ENCODE data around the gene PTPRC.

Gene PTPRC

GRCh38 chr1:198678301-198678836 is 39.5 kb downstream of the PTPRC start:
- H3K4me3 ChIP-seq (ENCODE audit: insufficient read depth in 1 of 2, low read depth in 1 of 2, low read length in 2 of 2): no peak overlapping the region
- H2BK120ac ChIP-seq (ENCODE audit: low read depth, low read length): no peak overlapping the region
- H3K14ac ChIP-seq (ENCODE audit: low read length in 2 of 2): no peak overlapping the region
- no peak overlapping the region for H2AFZ ChIP-seq (ENCODE audit: low read depth, low read length)
- H4K91ac ChIP-seq (ENCODE audit: low read length): no peak overlapping the region
- H2BK15ac ChIP-seq (ENCODE audit: low read depth, poor library complexity, severe bottlenecking): no peak overlapping the region
- H3K23ac ChIP-seq (ENCODE audit: low read length in 2 of 2): no peak overlapping the region
- no peak overlapping the region for H4K8ac ChIP-seq (ENCODE audit: low read length)
- H2BK12ac ChIP-seq (ENCODE audit: low read length in 2 of 2): no peak overlapping the region
- no peak overlapping the region for H3K9ac ChIP-seq (ENCODE audit: low read length)
- no peak overlapping the region for H2BK5ac ChIP-seq (ENCODE audit: low read depth, low read length, poor library complexity, severe bottlenecking)
- H3K18ac ChIP-seq (ENCODE audit: low read depth in 1 of 2, low read length in 2 of 2): no peak overlapping the region
- no peaks in the 10 kb centered on the region for H3K79me1 ChIP-seq (replicated peaks; ENCODE audit: low read length, poor library complexity, severe bottlenecking)
- no peak overlapping the region for H2AK5ac ChIP-seq (ENCODE audit: low read length, severe bottlenecking)
- no peaks in the 10 kb centered on the region for H3K9me3 ChIP-seq (ENCODE audit: control insufficient read depth, low read length)
- no peaks in the 10 kb centered on the region for H3K4me1 ChIP-seq (ENCODE audit: control insufficient read depth, insufficient read depth, low read depth, low read length)
- H3K4me2 ChIP-seq (ENCODE audit: low read length, poor library complexity, severe bottlenecking): no peak overlapping the region
- H3K27me3 ChIP-seq (ENCODE audit: control insufficient read depth in 1 of 2, insufficient read depth in 1 of 2, low read length in 2 of 2): no peaks in the 10 kb centered on the region
- no peak overlapping the region for H3K4ac ChIP-seq (ENCODE audit: low read depth in 1 of 2, low read length in 2 of 2)
- no peak overlapping the region for H3K27ac ChIP-seq (ENCODE audit: low read length, poor library complexity, severe bottlenecking)
- no peak for DNase-seq
- H3K36me3 ChIP-seq (ENCODE audit: control insufficient read depth in 1 of 2, insufficient read depth in 2 of 2, low read depth in 1 of 2, low read length in 2 of 2): no peaks in the 10 kb centered on the region
- WGBS: 97% methylated on average over 8 of the region's 8 CpGs

GRCh38 chr1:198678901-198679329 is 40.1 kb downstream of the PTPRC start:
- Histone ChIP-seq H3K18ac (ENCODE audit: low read depth in 1 of 2, low read length in 2 of 2) (no peak overlapping the region), H3K4me1 (ENCODE audit: control insufficient read depth, insufficient read depth, low read depth, low read length) (no peaks in the 10 kb centered on the region), H4K8ac (ENCODE audit: low read length) (no peak overlapping the region), H3K36me3 (ENCODE audit: control insufficient read depth in 1 of 2, insufficient read depth in 2 of 2, low read depth in 1 of 2, low read length in 2 of 2) (no peaks in the 10 kb centered on the region), H3K4me3 (ENCODE audit: insufficient read depth in 1 of 2, low read depth in 1 of 2, low read length in 2 of 2) (no peak overlapping the region), H2AFZ (ENCODE audit: low read depth, low read length) (no peak overlapping the region), H3K27me3 (ENCODE audit: control insufficient read depth in 1 of 2, insufficient read depth in 1 of 2, low read length in 2 of 2) (no peaks in the 10 kb centered on the region), H3K79me1 (replicated peaks; ENCODE audit: low read length, poor library complexity, severe bottlenecking) (no peaks in the 10 kb centered on the region), H2AK5ac (ENCODE audit: low read length, severe bottlenecking) (no peak overlapping the region), H3K9ac (ENCODE audit: low read length) (no peak overlapping the region), H3K9me3 (ENCODE audit: control insufficient read depth, low read length) (no peaks in the 10 kb centered on the region), H2BK120ac (ENCODE audit: low read depth, low read length) (no peak overlapping the region), H3K4ac (ENCODE audit: low read depth in 1 of 2, low read length in 2 of 2) (no peak overlapping the region), H3K27ac (ENCODE audit: low read length, poor library complexity, severe bottlenecking) (no peak overlapping the region), H3K23ac (ENCODE audit: low read length in 2 of 2) (no peak overlapping the region), H2BK15ac (ENCODE audit: low read depth, poor library complexity, severe bottlenecking) (no peak overlapping the region), H4K91ac (ENCODE audit: low read length) (no peak overlapping the region), H2BK12ac (ENCODE audit: low read length in 2 of 2) (no peak overlapping the region), H2BK5ac (ENCODE audit: low read depth, low read length, poor library complexity, severe bottlenecking) (no peak overlapping the region), H3K14ac (ENCODE audit: low read length in 2 of 2) (no peak overlapping the region), H3K4me2 (ENCODE audit: low read length, poor library complexity, severe bottlenecking) (no peak overlapping the region)
- WGBS: 95% methylated on average over 12 of the region's 12 CpGs
- DNase-seq: no peak

DNA sequence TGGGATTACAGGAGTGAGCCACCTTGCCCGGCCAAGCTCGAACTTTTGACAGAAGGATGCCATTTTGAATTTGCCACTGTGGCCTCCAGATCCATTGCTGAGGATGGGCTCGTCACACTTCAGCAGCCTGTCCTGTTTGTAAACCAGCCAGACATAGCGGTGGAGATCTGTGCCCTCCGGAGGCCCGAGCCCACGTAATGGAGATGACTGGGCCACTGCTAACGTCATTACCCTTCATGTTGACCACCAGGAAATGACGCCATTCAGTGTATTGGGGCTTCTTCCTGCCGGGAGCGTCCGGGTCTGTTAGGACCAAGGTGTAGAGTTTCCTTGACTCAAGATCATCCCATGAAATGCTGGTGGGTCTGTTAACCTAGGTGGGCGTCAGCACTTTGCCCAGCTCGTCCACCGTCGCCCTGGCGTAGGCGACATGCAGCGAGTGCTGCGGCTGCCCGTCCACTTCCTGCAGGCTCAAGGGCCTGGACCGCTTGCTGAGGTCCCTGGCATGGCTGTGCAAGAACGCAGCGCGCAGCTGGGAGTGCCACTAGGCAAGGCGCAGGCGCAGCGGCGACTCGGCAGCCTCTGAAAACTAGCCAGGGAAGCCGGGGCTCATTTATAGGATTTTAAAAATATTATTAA is 40.8 kb downstream of the PTPRC start:
- H3K36me3 ChIP-seq (ENCODE audit: control insufficient read depth in 1 of 2, insufficient read depth in 2 of 2, low read depth in 1 of 2, low read length in 2 of 2): no peaks in the 10 kb centered on the region
- H2AFZ ChIP-seq (ENCODE audit: low read depth, low read length): no peak overlapping the region
- no peak overlapping the region for H3K4me2 ChIP-seq (ENCODE audit: low read length, poor library complexity, severe bottlenecking)
- no peaks in the 10 kb centered on the region for H3K9me3 ChIP-seq (ENCODE audit: control insufficient read depth, low read length)
- DNase-seq: no peak
- no peak overlapping the region for H3K27ac ChIP-seq (ENCODE audit: low read length, poor library complexity, severe bottlenecking)
- no peaks in the 10 kb centered on the region for H3K4me1 ChIP-seq (ENCODE audit: control insufficient read depth, insufficient read depth, low read depth, low read length)
- H3K14ac ChIP-seq (ENCODE audit: low read length in 2 of 2): peak overlapping the region in 1 of 2 experiments; percentile 67
- no peak overlapping the region for H3K4me3 ChIP-seq (ENCODE audit: insufficient read depth in 1 of 2, low read depth in 1 of 2, low read length in 2 of 2)
- H3K27me3 ChIP-seq (ENCODE audit: control insufficient read depth in 1 of 2, insufficient read depth in 1 of 2, low read length in 2 of 2): no peaks in the 10 kb centered on the region
- no peaks in the 10 kb centered on the region for H3K79me1 ChIP-seq (replicated peaks; ENCODE audit: low read length, poor library complexity, severe bottlenecking)
- peak overlapping the region; percentile 47 for H4K91ac ChIP-seq (ENCODE audit: low read length)
- no peak overlapping the region for H3K9ac ChIP-seq (ENCODE audit: low read length)
- peak overlapping the region in 1 of 2 experiments; percentile 30 for H3K18ac ChIP-seq (ENCODE audit: low read depth in 1 of 2, low read length in 2 of 2)
- 98% methylated on average over 30 of the region's 31 CpGs for WGBS
- peak overlapping the region in 1 of 2 experiments; percentile 70 for H2BK12ac ChIP-seq (ENCODE audit: low read length in 2 of 2)
- H2AK5ac ChIP-seq (ENCODE audit: low read length, severe bottlenecking): no peak overlapping the region
- no peak overlapping the region for H2BK5ac ChIP-seq (ENCODE audit: low read depth, low read length, poor library complexity, severe bottlenecking)
- H3K23ac ChIP-seq (ENCODE audit: low read length in 2 of 2): no peak overlapping the region
- H2BK15ac ChIP-seq (ENCODE audit: low read depth, poor library complexity, severe bottlenecking): no peak overlapping the region
- no peak overlapping the region for H2BK120ac ChIP-seq (ENCODE audit: low read depth, low read length)
- peak overlapping the region in 1 of 2 experiments; percentile 32 for H3K4ac ChIP-seq (ENCODE audit: low read depth in 1 of 2, low read length in 2 of 2)
- H4K8ac ChIP-seq (ENCODE audit: low read length): no peak overlapping the region

DNA sequence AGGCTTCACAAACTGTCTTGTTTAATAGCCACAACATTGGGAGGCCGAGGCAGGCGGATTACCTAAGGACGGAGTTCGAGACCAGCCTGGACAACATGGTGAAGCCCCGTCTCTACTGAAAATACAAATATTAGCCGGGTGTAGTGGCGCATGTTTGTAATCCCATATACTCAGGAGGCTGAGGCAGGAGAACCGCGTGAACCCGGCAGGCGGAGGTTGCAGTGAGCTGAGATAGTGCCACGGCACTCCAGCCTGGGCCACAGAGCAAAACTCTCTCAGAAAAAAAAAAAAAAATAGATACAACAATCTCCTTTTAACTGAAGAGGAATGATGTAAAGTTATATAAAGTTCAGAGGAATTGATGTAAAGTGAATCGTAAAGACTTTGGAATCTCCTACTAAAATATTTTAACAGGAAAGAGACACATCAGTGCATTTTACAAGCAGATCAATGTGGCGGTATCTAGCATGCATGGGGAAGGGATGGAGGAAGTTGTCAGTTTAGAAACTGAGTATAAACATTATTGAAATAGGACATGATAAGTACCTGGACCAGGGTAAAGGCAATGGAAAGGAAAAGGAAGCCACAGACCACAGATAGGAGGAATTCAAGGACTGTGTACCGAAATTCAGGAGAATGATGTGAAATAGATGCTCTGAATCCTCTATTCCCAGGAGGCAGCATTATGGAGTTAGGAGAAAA is 41.5 kb downstream of the PTPRC start:
- no peak overlapping the region for H3K14ac ChIP-seq (ENCODE audit: low read length in 2 of 2)
- no peaks in the 10 kb centered on the region for H3K79me1 ChIP-seq (replicated peaks; ENCODE audit: low read length, poor library complexity, severe bottlenecking)
- H3K27ac ChIP-seq (ENCODE audit: low read length, poor library complexity, severe bottlenecking): no peak overlapping the region
- no peak for DNase-seq
- H2BK12ac ChIP-seq (ENCODE audit: low read length in 2 of 2): no peak overlapping the region
- no peak overlapping the region for H2BK120ac ChIP-seq (ENCODE audit: low read depth, low read length)
- H2AK5ac ChIP-seq (ENCODE audit: low read length, severe bottlenecking): no peak overlapping the region
- H4K8ac ChIP-seq (ENCODE audit: low read length): no peak overlapping the region
- H3K4ac ChIP-seq (ENCODE audit: low read depth in 1 of 2, low read length in 2 of 2): no peak overlapping the region
- H3K23ac ChIP-seq (ENCODE audit: low read length in 2 of 2): no peak overlapping the region
- H3K9ac ChIP-seq (ENCODE audit: low read length): no peak overlapping the region
- no peak overlapping the region for H2AFZ ChIP-seq (ENCODE audit: low read depth, low read length)
- no peak overlapping the region for H4K91ac ChIP-seq (ENCODE audit: low read length)
- H3K4me3 ChIP-seq (ENCODE audit: insufficient read depth in 1 of 2, low read depth in 1 of 2, low read length in 2 of 2): no peak overlapping the region
- H2BK5ac ChIP-seq (ENCODE audit: low read depth, low read length, poor library complexity, severe bottlenecking): no peak overlapping the region
- no peak overlapping the region for H3K18ac ChIP-seq (ENCODE audit: low read depth in 1 of 2, low read length in 2 of 2)
- H3K27me3 ChIP-seq (ENCODE audit: control insufficient read depth in 1 of 2, insufficient read depth in 1 of 2, low read length in 2 of 2): no peaks in the 10 kb centered on the region
- H3K36me3 ChIP-seq (ENCODE audit: control insufficient read depth in 1 of 2, insufficient read depth in 2 of 2, low read depth in 1 of 2, low read length in 2 of 2): no peaks in the 10 kb centered on the region
- 97% methylated on average over 14 of the region's 15 CpGs for WGBS
- no peak overlapping the region for H2BK15ac ChIP-seq (ENCODE audit: low read depth, poor library complexity, severe bottlenecking)
- no peak overlapping the region for H3K4me2 ChIP-seq (ENCODE audit: low read length, poor library complexity, severe bottlenecking)
- H3K4me1 ChIP-seq (ENCODE audit: control insufficient read depth, insufficient read depth, low read depth, low read length): no peaks in the 10 kb centered on the region
- H3K9me3 ChIP-seq (ENCODE audit: control insufficient read depth, low read length): no peaks in the 10 kb centered on the region

Data from mesenchymal stem cell (in vitro differentiated cells and primary cell).